CD14-positive monocyte (primary cell): ENCODE data around the gene RAB20. TPM values are rescaled to one million over a fixed set of nuclear protein-coding genes. Genes with fewer than 3 reads are reported as not detected.

ENCODE experiments used
- DNase-seq, 3 donors: peaks; one replicate each; pipeline ENCODE4 v3.0.0-alpha.2; 2011 to 2022
- H2AFZ ChIP-seq: 2 replicates; pipeline ENCODE4 v1.6.0; 2012; ENCODE audit warnings: mild to moderate bottlenecking, low read depth, low read length, inconsistent platforms; ENCODE audit not compliant: insufficient read depth, poor library complexity, severe bottlenecking
- H3K27ac ChIP-seq, 2 donors: 1 replicate in 1 of 2; 2 replicates in 1 of 2; pipeline ENCODE4 v1.5.1; 2012 to 2013; ENCODE audit warnings: low read length in 2 of 2, control low read depth in 1 of 2, inconsistent platforms in 1 of 2, low read depth in 1 of 2, mild to moderate bottlenecking in 1 of 2
- H3K27me3 ChIP-seq, 2 donors: one replicate each; pipeline versions ENCODE4 v1.6.0 to v1.6.1; 2011 to 2013; ENCODE audit warnings: low read length in 2 of 2; ENCODE audit not compliant: control insufficient read depth in 2 of 2, insufficient read depth in 2 of 2
- H3K36me3 ChIP-seq, 2 donors: replicated peaks in 1 of 2; 1 replicate in 1 of 2; 2 replicates in 1 of 2; pipeline versions ENCODE4 v1.5.1 to v1.6.1; 2012 to 2013; ENCODE audit warnings: low read length in 2 of 2, control low read depth in 1 of 2, inconsistent platforms in 1 of 2, mild to moderate bottlenecking in 1 of 2; ENCODE audit not compliant: insufficient read depth in 2 of 2, control insufficient read depth in 1 of 2
- H3K4me1 ChIP-seq, 2 donors: 1 replicate in 1 of 2; 2 replicates in 1 of 2; pipeline versions ENCODE4 v1.5.1 to v1.6.1; 2012 to 2013; ENCODE audit warnings: low read length in 2 of 2, control low read depth in 1 of 2, inconsistent platforms in 1 of 2, mild to moderate bottlenecking in 1 of 2, moderate library complexity in 1 of 2; ENCODE audit not compliant: insufficient read depth in 2 of 2, control insufficient read depth in 1 of 2
- H3K4me2 ChIP-seq: replicated peaks from 2 replicates; pipeline ENCODE3; 2012; ENCODE audit warnings: low read length, moderate library complexity, mild to moderate bottlenecking; ENCODE audit not compliant: poor library complexity, severe bottlenecking; ENCODE audit errors: extremely low read depth
- H3K4me3 ChIP-seq, 3 experiments: fragments of 200-600 bp in 1 of 3; sonication (generic) in 1 of 3; replicated peaks in 1 of 3; 1 replicate in 2 of 3; 2 replicates in 1 of 3; pipeline ENCODE4 v1.5.1; 2011 to 2013; ENCODE audit warnings: low read length in 3 of 3, mild to moderate bottlenecking in 3 of 3, control low read depth in 2 of 3, low read depth in 2 of 3, inconsistent platforms in 1 of 3, moderate library complexity in 1 of 3
- H3K79me2 ChIP-seq: 2 replicates; pipeline ENCODE4 v1.6.0; 2012; ENCODE audit warnings: mild to moderate bottlenecking, control low read depth, inconsistent platforms, low read length, moderate library complexity; ENCODE audit not compliant: insufficient read depth
- H3K9ac ChIP-seq: 2 replicates; pipeline ENCODE4 v1.6.0; 2017; ENCODE audit warnings: low read length, mild to moderate bottlenecking; ENCODE audit not compliant: insufficient read depth, poor library complexity, severe bottlenecking
- H3K9me3 ChIP-seq, 2 donors: replicated peaks in 1 of 2; 1 replicate in 1 of 2; 2 replicates in 1 of 2; pipeline versions ENCODE4 v1.5.1 to v1.6.1; 2012 to 2013; ENCODE audit warnings: low read length in 2 of 2, control low read depth in 1 of 2; ENCODE audit not compliant: control insufficient read depth in 1 of 2, insufficient read depth in 1 of 2
- H4K20me1 ChIP-seq: 2 replicates; pipeline ENCODE4 v1.6.0; 2012; ENCODE audit warnings: mild to moderate bottlenecking, low read length, control low read depth, moderate library complexity; ENCODE audit not compliant: insufficient read depth
- H3K27ac Mint-ChIP-seq, 7 donors: one replicate each; pipeline ENCODE4 v1.8.0; 2020; ENCODE audit warnings: mild to moderate bottlenecking in 7 of 7, mixed read lengths in 7 of 7, moderate library complexity in 6 of 7, inconsistent platforms in 2 of 7
- H3K27me3 Mint-ChIP-seq, 3 donors: one replicate each; pipeline ENCODE4 v1.8.0; 2021 to 2022; ENCODE audit warnings: low read depth in 3 of 3, mild to moderate bottlenecking in 3 of 3, mixed read lengths in 3 of 3, moderate library complexity in 3 of 3, inconsistent platforms in 1 of 3
- H3K36me3 Mint-ChIP-seq, 2 donors: one replicate each; pipeline ENCODE4 v1.8.0; 2020; ENCODE audit warnings: mixed read lengths in 2 of 2, inconsistent platforms in 1 of 2, mild to moderate bottlenecking in 1 of 2
- H3K4me1 Mint-ChIP-seq: one replicate; pipeline ENCODE4 v1.8.0; 2020; ENCODE audit warnings: mild to moderate bottlenecking, mixed read lengths
- H3K4me3 Mint-ChIP-seq, 2 donors: one replicate each; pipeline ENCODE4 v1.8.0; 2020; ENCODE audit warnings: mild to moderate bottlenecking in 2 of 2, mixed read lengths in 2 of 2, moderate library complexity in 1 of 2
- H3K9me3 Mint-ChIP-seq, 7 donors: one replicate each; pipeline ENCODE4 v1.8.0; 2020 to 2022; ENCODE audit warnings: mixed read lengths in 7 of 7, mild to moderate bottlenecking in 6 of 7, moderate library complexity in 6 of 7, inconsistent platforms in 2 of 7
- WGBS: methylation state at CpG from one replicate; pipeline ENCODE4 v1.1.5; 2013; ENCODE audit warnings: missing lambda C conversion rate; ENCODE audit not compliant: insufficient coverage; 5-methylcytosine and 5-hydroxymethylcytosine counted together
- intact Hi-C, 2 donors: fragments of 100-400 bp; cut with micrococcal nuclease; formaldehyde crosslinking; loops; one replicate each; pipeline versions ENCODE4 v1.15.0 to v1.15.1; 2023
- polyA plus RNA-seq, 3 donors: library from polyadenylated mRNA; depleted of rRNA in 1 of 3; unstranded in 2 of 3; stranded (reverse) in 1 of 3; fragments of 300-500 nt in 2 of 3; fragments of >200 nt in 1 of 3; fragmentation: Illumina TruSeq in 2 of 3; gene quantifications; 1 replicate in 2 of 3; 2 replicates in 1 of 3; pipeline ENCODE4 v1.2.3, GENCODE V29; 2012 to 2021
- TF ChIP-seq, protein P1 (sequence below): fragments of 200-600 bp; IDR thresholded peaks from one replicate; pipeline ENCODE4 v1.8.0; 2022; ENCODE audit warnings: antibody characterized with exemption, mild to moderate bottlenecking

RAB20 gene
- polyA plus RNA-seq, 3 donors, result 37.8 to 77.5 (median 43.1) TPM

DNA sequence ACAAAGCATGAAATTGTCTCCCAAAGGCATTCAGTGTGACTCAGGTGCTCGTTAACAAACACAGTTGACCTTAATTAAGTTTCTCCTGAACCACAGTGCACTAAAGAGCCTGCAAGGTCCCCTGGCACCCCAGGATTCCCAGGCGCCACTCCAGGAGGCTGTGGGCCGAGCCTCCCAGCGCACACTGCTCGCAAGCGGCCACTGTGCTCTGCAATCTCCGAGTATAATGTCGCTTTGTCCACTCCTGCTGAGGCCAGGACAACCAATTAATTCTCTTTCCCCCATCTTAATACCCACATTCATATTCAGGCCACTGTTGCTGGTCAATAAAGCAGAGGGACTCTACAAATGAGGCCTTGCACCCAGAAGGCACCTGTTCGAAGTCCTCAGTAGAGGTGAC lies 8.8 kb downstream of the RAB20 start:
- 98% methylated on average over 7 of the region's 9 CpGs for WGBS
- Histone ChIP-seq H4K20me1 (peaks cover 95% of the 10 kb centered on the region), H3K79me2 (peaks cover 94% of the 10 kb centered on the region), H3K4me2 (no peak overlapping the region), H3K4me3 (no peak overlapping the region), H3K4me1 (peaks cover 13 to 27% of the 10 kb centered on the region in 2 donors), H3K27me3 (no peaks in the 10 kb centered on the region), H3K27ac (no peak overlapping the region), H3K9ac (no peak overlapping the region), H3K36me3 (peaks cover 7 to 37% of the 10 kb centered on the region in 2 donors), H2AFZ (no peak overlapping the region), H3K9me3 (no peaks in the 10 kb centered on the region)
- Mint-ChIP-seq H3K4me3 (no peak overlapping the region), H3K4me1 (peaks cover 40% of the 10 kb centered on the region), H3K9me3 (peaks cover 0 to 2% (median 0%) of the 10 kb centered on the region in 7 donors), H3K36me3 (peaks cover 55 to 61% of the 10 kb centered on the region in 2 donors), H3K27me3 (peaks cover 2 to 3% (median 3%) of the 10 kb centered on the region in 3 donors), H3K27ac (no peak overlapping the region)
- no peak for DNase-seq
- TF ChIP-seq, protein P1, sequence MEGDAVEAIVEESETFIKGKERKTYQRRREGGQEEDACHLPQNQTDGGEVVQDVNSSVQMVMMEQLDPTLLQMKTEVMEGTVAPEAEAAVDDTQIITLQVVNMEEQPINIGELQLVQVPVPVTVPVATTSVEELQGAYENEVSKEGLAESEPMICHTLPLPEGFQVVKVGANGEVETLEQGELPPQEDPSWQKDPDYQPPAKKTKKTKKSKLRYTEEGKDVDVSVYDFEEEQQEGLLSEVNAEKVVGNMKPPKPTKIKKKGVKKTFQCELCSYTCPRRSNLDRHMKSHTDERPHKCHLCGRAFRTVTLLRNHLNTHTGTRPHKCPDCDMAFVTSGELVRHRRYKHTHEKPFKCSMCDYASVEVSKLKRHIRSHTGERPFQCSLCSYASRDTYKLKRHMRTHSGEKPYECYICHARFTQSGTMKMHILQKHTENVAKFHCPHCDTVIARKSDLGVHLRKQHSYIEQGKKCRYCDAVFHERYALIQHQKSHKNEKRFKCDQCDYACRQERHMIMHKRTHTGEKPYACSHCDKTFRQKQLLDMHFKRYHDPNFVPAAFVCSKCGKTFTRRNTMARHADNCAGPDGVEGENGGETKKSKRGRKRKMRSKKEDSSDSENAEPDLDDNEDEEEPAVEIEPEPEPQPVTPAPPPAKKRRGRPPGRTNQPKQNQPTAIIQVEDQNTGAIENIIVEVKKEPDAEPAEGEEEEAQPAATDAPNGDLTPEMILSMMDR, result no peak
- intact Hi-C loops, result no loop called here

DNA sequence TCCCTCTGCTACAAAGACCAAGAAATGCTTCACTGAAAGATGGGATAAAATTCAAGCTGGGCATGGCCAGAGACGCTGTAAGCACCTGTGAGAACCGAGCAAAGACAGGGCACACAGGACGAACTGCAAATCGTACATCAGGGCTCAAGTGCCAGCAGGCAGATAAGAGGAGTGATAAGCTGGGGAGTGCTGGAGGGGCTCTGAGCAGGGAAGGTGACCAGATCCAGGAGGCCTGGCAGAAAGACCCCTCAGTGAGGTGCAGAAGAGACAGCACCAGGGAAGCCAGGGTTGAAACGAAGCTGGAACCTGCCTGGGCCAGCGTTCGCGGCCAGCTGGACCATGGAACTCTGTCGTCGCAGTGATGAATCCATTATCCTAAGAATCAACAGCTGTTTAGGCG lies 10.2 kb downstream of the RAB20 start:
- no peak overlapping the region for H3K27ac Mint-ChIP-seq
- no peak for DNase-seq
- no peak overlapping the region for H3K4me3 Mint-ChIP-seq
- H3K9me3 Mint-ChIP-seq, result peaks cover 0 to 3% (median 0%) of the 10 kb centered on the region in 7 donors
- H3K9ac ChIP-seq, result no peak overlapping the region
- no peak overlapping the region for H2AFZ ChIP-seq
- H3K36me3 ChIP-seq, result peaks cover 9 to 33% of the 10 kb centered on the region in 2 donors
- H3K9me3 ChIP-seq, result peaks cover 0 to 5% of the 10 kb centered on the region in 2 donors
- intact Hi-C loops, result no loop called here
- WGBS, result 93% methylated on average over 11 of the region's 11 CpGs
- peaks cover 10 to 24% of the 10 kb centered on the region in 2 donors for H3K4me1 ChIP-seq
- peaks cover 37% of the 10 kb centered on the region for H3K4me1 Mint-ChIP-seq
- no peaks in the 10 kb centered on the region for H3K27me3 ChIP-seq
- peaks cover 94% of the 10 kb centered on the region for H3K79me2 ChIP-seq
- H3K4me2 ChIP-seq, result no peak overlapping the region
- TF ChIP-seq, protein P1, result no peak
- peak overlapping the region in 1 of 2 donors; percentile 17 for H3K27ac ChIP-seq
- H3K4me3 ChIP-seq, result no peak overlapping the region
- peaks cover 95% of the 10 kb centered on the region for H4K20me1 ChIP-seq
- peaks cover 2 to 5% (median 3%) of the 10 kb centered on the region in 3 donors for H3K27me3 Mint-ChIP-seq
- peaks cover 57 to 59% of the 10 kb centered on the region in 2 donors for H3K36me3 Mint-ChIP-seq
